DMS114 treated with DMSO at 0.1 percent for 48 hours (cell line): Measurements from ENCODE around the gene ZNF184.

ENCODE experiments used
- DNase-seq: peaks from one replicate; lab custom pipeline; 2025; ENCODE audit not compliant: unreplicated experiment; lab: John Stamatoyannopoulos, UW

Gene ZNF184

GRCh38 chr6:27472617-27473400 lies at the start of gene ZNF184:
Gene ZNF184, minus strand, starts transcription at chr6:27473105. Its CDS starts 811 bp downstream, at chr6:27472294.
- peak; percentile 98 for DNase-seq

GRCh38 chr6:27518881-27519795 lies 46.2 kb upstream of the ZNF184 start:
- peak; percentile 93 for DNase-seq

- no peak for DNase-seq
Observed at GRCh38 chr6:27517928-27518787, 45.3 kb upstream of the ZNF184 start.

- no peak for DNase-seq
Observed at GRCh38 chr6:27517238-27517637, 44.3 kb upstream of the ZNF184 start.

- no peak for DNase-seq
Observed at GRCh38 chr6:27514906-27515495, 42.1 kb upstream of the ZNF184 start.

GRCh38 chr6:27512525-27512924 lies 39.6 kb upstream of the ZNF184 start:
- no peak for DNase-seq

- DNase-seq = no peak
Observed at GRCh38 chr6:27507041-27507956, 34.4 kb upstream of the ZNF184 start.

GRCh38 chr6:27505209-27506027 lies 32.5 kb upstream of the ZNF184 start:
- DNase-seq = no peak

GRCh38 chr6:27503436-27504030 lies 30.6 kb upstream of the ZNF184 start:
- peak; percentile 76 for DNase-seq

GRCh38 chr6:27502508-27503435 lies 29.9 kb upstream of the ZNF184 start:
- peak; percentile 78 for DNase-seq

- no peak for DNase-seq
Observed at GRCh38 chr6:27501187-27501586, 28.3 kb upstream of the ZNF184 start.

- no peak for DNase-seq
Observed at GRCh38 chr6:27500177-27500576, 27.3 kb upstream of the ZNF184 start.

GRCh38 chr6:27495386-27496135 lies 22.7 kb upstream of the ZNF184 start:
- DNase-seq = peak; percentile 81

GRCh38 chr6:27494987-27495385 lies 22.1 kb upstream of the ZNF184 start:
- DNase-seq = no peak

- no peak for DNase-seq
Observed at GRCh38 chr6:27494103-27494502, 21.2 kb upstream of the ZNF184 start.

GRCh38 chr6:27492631-27493190 lies 19.8 kb upstream of the ZNF184 start:
- DNase-seq = no peak
